AG04449 (cell line): ENCODE data around the gene UCK2.

Source experiments
- CTCF ChIA-PET: fragments of 350-600 bp; formaldehyde crosslinking; extraction: SDS; loops from one replicate; lab custom pipeline; 2021; ENCODE audit warnings: antibody characterized with exemption; lab: Yijun Ruan, JAX
- POLR2A ChIA-PET: fragments of 400-600, 350-600 bp; formaldehyde crosslinking; extraction: SDS; loops from one replicate; lab custom pipeline; 2020; ENCODE audit warnings: antibody characterized with exemption, inconsistent platforms; lab: Yijun Ruan, JAX
- DNase-seq: peaks from one replicate; pipeline ENCODE4 v3.0.0-alpha.2; 2010; ENCODE audit warnings: low read depth, low spot score
- H3K4me3 ChIP-seq: 2 replicates; pipeline ENCODE4 v1.5.1; 2011; ENCODE audit warnings: low read depth, mild to moderate bottlenecking, control low read depth, low read length
- TF ChIP-seq, protein P1 (sequence below): IDR thresholded peaks from one replicate; pipeline ENCODE4 v1.5.1; 2011; ENCODE audit warnings: mild to moderate bottlenecking, moderate library complexity, low read length, control low read depth, inconsistent platforms; ENCODE audit not compliant: insufficient read depth; ENCODE audit errors: missing control alignments

The UCK2 gene

DNA sequence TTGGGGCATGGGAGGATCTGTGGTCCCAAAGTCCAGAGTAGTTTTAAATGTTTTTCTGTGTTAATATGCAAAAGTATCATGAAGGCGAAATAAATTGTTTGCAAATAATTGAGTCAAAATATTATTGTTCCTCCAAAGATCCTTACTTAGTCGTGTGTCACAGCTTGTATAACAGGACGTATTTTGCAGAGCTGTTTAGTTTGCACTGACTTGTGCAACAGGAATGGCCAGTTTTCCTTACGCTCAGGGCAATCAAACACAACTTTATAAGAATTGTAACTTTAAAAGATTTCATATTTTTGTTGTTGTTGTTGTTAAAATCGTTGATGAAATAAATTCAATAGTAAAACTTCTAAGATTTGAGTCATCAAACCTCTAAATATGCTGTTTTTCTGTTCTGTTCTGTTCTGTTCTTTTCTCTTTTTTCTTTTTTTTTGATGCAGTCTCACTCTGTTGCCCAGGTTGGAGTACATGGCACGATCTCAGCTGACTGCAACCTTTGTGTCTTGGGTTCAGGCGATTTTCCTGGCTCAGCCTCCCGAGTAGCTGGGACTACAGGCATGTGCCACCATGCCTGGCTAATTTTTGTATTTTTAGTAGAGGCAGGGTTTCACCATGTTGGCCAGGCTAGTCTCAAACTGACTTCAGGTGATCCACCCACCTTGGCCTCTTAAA is 60.6 kb downstream of the UCK2 start:
- ChIA-PET CTCF (no interaction called here), POLR2A (no interaction called here)
- no peak overlapping the region for H3K4me3 ChIP-seq
- no peak for DNase-seq
- TF ChIP-seq, protein P1, sequence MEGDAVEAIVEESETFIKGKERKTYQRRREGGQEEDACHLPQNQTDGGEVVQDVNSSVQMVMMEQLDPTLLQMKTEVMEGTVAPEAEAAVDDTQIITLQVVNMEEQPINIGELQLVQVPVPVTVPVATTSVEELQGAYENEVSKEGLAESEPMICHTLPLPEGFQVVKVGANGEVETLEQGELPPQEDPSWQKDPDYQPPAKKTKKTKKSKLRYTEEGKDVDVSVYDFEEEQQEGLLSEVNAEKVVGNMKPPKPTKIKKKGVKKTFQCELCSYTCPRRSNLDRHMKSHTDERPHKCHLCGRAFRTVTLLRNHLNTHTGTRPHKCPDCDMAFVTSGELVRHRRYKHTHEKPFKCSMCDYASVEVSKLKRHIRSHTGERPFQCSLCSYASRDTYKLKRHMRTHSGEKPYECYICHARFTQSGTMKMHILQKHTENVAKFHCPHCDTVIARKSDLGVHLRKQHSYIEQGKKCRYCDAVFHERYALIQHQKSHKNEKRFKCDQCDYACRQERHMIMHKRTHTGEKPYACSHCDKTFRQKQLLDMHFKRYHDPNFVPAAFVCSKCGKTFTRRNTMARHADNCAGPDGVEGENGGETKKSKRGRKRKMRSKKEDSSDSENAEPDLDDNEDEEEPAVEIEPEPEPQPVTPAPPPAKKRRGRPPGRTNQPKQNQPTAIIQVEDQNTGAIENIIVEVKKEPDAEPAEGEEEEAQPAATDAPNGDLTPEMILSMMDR = no peak

DNA sequence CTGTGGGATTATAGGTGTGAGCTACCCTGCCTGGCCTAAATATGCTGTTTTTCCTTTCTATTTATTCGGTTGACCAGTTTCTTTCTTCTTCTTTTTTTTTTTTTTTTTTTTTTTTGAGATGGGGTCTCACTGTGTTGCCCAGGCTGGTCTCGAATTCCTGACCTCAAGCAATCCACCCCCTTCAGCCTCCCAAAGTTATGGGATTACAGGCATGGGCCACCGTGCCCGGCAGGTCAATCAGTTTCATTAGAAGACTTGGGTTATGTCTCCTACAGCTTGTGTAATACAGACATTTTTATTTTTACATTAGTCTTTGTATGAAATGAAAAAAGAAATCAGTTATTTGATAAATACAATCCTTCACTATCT is 61.1 kb downstream of the UCK2 start:
- POLR2A ChIA-PET = no interaction called here
- no peak for DNase-seq
- TF ChIP-seq, protein P1 = no peak
- H3K4me3 ChIP-seq = no peak overlapping the region
- CTCF ChIA-PET = no interaction called here

DNA sequence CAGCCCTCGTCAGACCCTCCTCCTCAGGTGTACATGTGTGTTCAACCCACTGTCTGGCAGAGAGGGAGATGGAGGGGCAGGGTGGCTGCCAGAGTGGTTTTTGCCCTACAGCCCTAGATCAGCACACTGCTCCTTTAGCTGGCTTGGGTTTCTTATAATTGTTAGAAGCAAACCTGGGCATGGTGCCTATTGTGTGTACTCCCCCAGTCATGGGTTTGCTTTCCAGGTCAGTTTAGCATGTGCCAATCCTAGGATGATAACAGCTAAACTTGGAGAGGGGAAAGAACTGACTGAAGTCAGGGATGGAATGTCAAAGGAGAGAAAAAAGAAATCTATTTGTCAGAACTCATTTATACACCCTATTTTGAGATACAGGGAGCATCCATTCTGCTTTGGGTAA is 63.3 kb downstream of the UCK2 start:
- POLR2A ChIA-PET = interaction anchor here (1.6 kb wide), 1 partner anchor 8 kb away, joined by 6 read pairs; no protein-coding TSS in a partner anchor
- H3K4me3 ChIP-seq = no peak overlapping the region
- no peak for DNase-seq
- CTCF ChIA-PET = interaction anchor here (1.0 to 1.9 kb wide), 3 partner anchors 9 to 24 kb away, joined by 3 to 6 read pairs (median 4); no protein-coding TSS in a partner anchor
- TF ChIP-seq, protein P1 = no peak

DNA sequence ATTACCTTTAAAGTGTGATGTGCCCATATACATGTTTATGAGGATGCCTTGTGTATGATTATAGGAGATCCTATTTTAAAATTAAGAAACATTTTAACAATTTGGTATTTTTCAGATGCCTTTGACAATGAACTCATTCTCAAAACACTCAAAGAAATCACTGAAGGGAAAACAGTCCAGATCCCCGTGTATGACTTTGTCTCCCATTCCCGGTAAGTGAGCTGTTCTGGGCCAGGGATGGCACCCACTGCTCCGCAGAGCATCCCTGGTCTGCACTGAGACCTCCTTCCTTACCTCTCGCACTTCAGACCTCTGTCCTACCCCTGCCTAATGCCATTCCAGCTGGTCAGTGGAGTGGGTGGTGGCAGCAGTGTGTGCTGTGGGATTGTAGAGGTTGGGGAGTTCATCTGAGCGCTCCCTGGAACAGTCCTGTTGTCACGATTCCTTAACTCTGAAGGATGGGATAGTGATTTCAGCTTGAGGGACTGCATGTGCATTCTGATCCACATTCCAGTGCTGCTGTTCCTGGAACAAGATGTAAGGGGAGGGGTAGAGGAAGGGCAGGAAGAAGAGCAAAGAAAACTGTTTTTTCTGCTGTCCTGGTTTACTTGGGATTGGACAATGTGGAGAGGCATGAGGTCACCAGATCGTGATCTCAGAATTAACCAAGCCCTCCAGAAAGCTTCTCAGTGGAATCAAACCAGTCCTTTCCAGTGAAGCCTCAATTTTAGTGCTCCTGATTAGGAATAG is 63.9 kb downstream of the UCK2 start:
- ChIA-PET CTCF (interaction anchor here (1.0 to 1.6 kb wide), 4 partner anchors 10 to 44 kb away, joined by 3 to 6 read pairs (median 4); no protein-coding TSS in a partner anchor), POLR2A (interaction anchor here (0.6 kb wide), 1 partner anchor 20 kb away, joined by 3 read pairs; no protein-coding TSS in a partner anchor)
- DNase-seq = no peak
- H3K4me3 ChIP-seq = no peak overlapping the region; the same call in 1 of the 2 replicates
- TF ChIP-seq, protein P1 = no peak

DNA sequence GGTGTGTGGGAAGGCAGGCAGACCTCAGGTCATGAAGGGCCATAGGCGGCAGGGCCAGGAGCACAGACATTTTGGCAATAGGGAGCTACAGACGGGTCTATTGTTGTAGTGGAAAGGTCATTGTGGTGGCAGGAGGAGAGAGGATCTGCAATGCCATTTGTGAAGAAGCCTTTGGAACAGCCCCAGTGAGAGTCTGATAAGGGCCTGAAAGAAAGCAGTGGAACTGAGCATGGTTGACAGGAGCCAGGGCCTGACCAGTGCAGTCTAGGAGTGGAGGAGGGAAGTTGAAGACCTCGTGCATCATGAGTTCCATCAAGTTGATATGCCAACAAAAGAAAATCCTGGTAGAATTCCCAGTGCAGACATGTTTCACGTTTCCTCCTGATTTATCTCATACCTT is 65.5 kb downstream of the UCK2 start:
- ChIA-PET POLR2A (no interaction called here), CTCF (interaction anchor here (1.2 to 1.6 kb wide), 2 partner anchors 22 to 46 kb away, joined by 3 to 6 read pairs; no protein-coding TSS in a partner anchor)
- no peak for DNase-seq
- TF ChIP-seq, protein P1 = no peak
- no peak overlapping the region for H3K4me3 ChIP-seq

DNA sequence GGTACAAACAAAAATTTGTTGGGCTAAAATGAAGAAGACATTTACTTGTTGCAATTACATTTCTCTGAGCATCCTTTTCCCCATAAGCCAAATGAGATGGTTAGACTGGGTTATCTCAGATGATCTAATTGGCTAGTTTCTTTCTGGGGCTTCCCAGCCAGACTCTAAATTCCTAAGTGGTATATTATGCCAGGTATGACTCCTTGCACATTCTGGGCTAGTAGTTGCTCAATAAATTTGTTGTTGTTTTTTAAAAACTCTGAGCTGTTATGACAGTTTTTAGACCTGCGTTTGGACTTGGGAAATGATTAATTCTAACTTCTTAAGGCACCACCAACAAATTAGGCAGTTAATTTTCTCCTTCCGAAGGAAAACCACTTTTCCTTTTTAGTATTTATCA is 66.1 kb downstream of the UCK2 start:
- ChIA-PET CTCF (no interaction called here), POLR2A (no interaction called here)
- TF ChIP-seq, protein P1 = no peak
- H3K4me3 ChIP-seq = no peak overlapping the region
- DNase-seq = no peak
